Rectal smooth muscle tissue (tissue), 1 donor: ENCODE results near the gene USF2.

Source experiments
- H3K27ac ChIP-seq: one replicate; pipeline ENCODE4 v1.7.0; 2013; ENCODE audit warnings: low read depth, low read length, inconsistent platforms
- H3K27me3 ChIP-seq: one replicate; pipeline ENCODE4 v1.7.0; 2013; ENCODE audit warnings: low read length; ENCODE audit not compliant: control insufficient read depth, insufficient read depth
- H3K36me3 ChIP-seq: one replicate; pipeline ENCODE4 v1.7.0; 2013; ENCODE audit warnings: low read length; ENCODE audit not compliant: control insufficient read depth, insufficient read depth
- H3K4me1 ChIP-seq: one replicate; pipeline ENCODE4 v1.7.0; 2013; ENCODE audit warnings: low read length; ENCODE audit not compliant: control insufficient read depth, insufficient read depth
- H3K4me3 ChIP-seq: one replicate; pipeline ENCODE4 v1.7.0; 2013; ENCODE audit warnings: low read length
- H3K9ac ChIP-seq: one replicate; pipeline ENCODE4 v1.7.0; 2013; ENCODE audit warnings: low read length

The USF2 gene

DNA sequence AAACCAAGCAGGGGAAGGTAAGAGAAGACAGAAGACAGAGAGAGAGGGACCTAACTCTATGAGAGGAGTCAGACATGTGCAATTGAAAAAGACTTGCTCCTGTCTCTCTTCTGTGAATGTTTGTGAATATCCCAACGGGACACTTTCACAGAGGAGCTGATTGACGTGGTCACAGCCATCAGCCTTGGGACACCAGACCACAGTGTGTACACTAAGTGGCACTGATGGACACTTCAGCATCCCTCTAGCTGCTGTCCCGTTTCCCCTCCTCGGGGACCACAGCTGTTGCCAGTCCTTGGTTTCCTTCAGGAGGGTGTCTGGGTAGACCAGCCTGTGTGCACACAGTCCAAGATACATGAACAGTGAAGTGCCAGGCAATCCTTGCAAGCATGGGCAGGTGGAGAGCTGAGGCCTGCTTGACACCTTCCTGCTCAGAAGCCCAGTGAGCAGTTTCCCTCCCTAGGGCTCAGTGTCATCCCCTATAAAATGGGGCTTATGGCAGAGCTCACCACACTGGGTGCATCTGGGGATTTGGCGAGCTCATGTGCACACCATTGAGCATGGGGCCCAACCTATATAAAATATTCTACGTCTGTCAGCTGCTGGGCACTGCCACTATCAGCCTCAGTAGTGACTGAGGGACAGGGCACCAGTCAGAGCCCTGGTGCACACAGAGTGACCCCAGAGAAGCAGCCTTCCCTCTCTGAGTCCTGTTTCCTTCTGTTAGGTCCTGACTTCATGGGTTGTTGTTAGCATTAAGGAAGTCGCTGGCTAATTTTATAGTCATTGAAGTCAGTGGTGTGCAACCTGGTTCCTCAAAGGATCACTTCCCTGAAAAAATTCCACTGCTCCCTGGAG is 4.3 kb upstream of the USF2 start:
- H3K27ac ChIP-seq = no peak overlapping the region
- H3K36me3 ChIP-seq = no peaks in the 10 kb centered on the region
- no peak overlapping the region for H3K9ac ChIP-seq
- H3K4me1 ChIP-seq = peaks cover 5% of the 10 kb centered on the region
- H3K27me3 ChIP-seq = no peaks in the 10 kb centered on the region
- H3K4me3 ChIP-seq = no peak overlapping the region

- no peak overlapping the region for H3K4me3 ChIP-seq
- H3K4me1 ChIP-seq = peaks cover 8% of the 10 kb centered on the region
- H3K9ac ChIP-seq = no peak overlapping the region
- no peak overlapping the region for H3K27ac ChIP-seq
- H3K27me3 ChIP-seq = no peaks in the 10 kb centered on the region
- no peaks in the 10 kb centered on the region for H3K36me3 ChIP-seq
These were observed 3.4 kb upstream of the USF2 start for GRCh38 chr19:35265126-35265899.

- no peak overlapping the region for H3K27ac ChIP-seq
- H3K36me3 ChIP-seq = peaks cover 2% of the 10 kb centered on the region
- H3K4me1 ChIP-seq = peaks cover 8% of the 10 kb centered on the region
- no peak overlapping the region for H3K9ac ChIP-seq
- no peaks in the 10 kb centered on the region for H3K27me3 ChIP-seq
- H3K4me3 ChIP-seq = no peak overlapping the region
These were observed 2.8 kb upstream of the USF2 start for GRCh38 chr19:35265900-35266519.

- Histone ChIP-seq H3K9ac (peak overlapping the region; percentile 22), H3K36me3 (peaks cover 9% of the 10 kb centered on the region), H3K4me3 (peak overlapping the region; percentile 54), H3K4me1 (peaks cover 8% of the 10 kb centered on the region), H3K27ac (peak overlapping the region; percentile 91), H3K27me3 (no peaks in the 10 kb centered on the region)
These were observed 2.0 kb upstream of the USF2 start for GRCh38 chr19:35266520-35267352.

- Histone ChIP-seq H3K36me3 (peaks cover 11% of the 10 kb centered on the region), H3K4me1 (peaks cover 8% of the 10 kb centered on the region)
These were observed 1.4 kb upstream of the USF2 start for GRCh38 chr19:35267353-35267817.

GRCh38 chr19:35267818-35268535 is 785 bp upstream of the USF2 start:
- Histone ChIP-seq H3K4me1 (peaks cover 8% of the 10 kb centered on the region), H3K4me3 (peak overlapping the region; percentile 54), H3K27ac (peak overlapping the region; percentile 91), H3K27me3 (no peaks in the 10 kb centered on the region), H3K9ac (peak overlapping the region; percentile 22), H3K36me3 (peaks cover 12% of the 10 kb centered on the region)

More at GRCh38 chr19:35267353-35267817, 1.4 kb upstream of the USF2 start:
- Histone ChIP-seq H3K9ac (peak overlapping the region; percentile 22), H3K27ac (peak overlapping the region; percentile 91), H3K4me3 (peak overlapping the region; percentile 54), H3K27me3 (no peaks in the 10 kb centered on the region)

DNA sequence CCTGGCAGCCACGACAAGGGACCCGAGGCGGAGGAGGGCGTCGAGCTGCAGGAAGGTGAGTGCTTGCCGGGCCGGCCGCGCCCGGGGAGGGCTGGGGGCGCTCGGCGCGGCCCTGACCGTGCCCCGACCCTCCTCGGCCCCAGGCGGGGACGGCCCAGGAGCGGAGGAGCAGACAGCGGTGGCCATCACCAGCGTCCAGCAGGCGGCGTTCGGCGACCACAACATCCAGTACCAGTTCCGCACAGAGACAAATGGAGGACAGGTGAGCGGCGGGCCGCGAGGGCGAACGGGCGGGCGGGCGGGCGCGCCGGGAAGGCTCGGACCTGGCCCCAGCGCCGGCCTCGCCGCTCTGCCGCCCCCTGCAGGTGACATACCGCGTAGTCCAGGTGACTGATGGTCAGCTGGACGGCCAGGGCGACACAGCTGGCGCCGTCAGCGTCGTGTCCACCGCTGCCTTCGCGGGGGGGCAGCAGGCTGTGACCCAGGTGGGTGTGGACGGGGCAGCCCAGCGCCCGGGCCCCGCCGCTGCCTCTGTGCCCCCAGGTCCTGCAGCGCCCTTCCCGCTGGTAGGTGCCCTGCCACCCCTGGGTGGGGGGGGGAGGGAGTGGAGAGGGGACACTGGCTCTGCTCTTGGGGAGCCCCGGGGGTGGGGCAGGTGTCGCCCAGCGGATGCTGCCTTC is 816 bp downstream of the USF2 start:
- peaks cover 22% of the 10 kb centered on the region for H3K36me3 ChIP-seq
- H3K27me3 ChIP-seq = no peaks in the 10 kb centered on the region
- H3K9ac ChIP-seq = no peak overlapping the region
- peak overlapping the region; percentile 81 for H3K27ac ChIP-seq
- peaks cover 8% of the 10 kb centered on the region for H3K4me1 ChIP-seq
- H3K4me3 ChIP-seq = peak overlapping the region; percentile 81

- Histone ChIP-seq H3K4me3 (no peak overlapping the region), H3K9ac (no peak overlapping the region), H3K27me3 (no peaks in the 10 kb centered on the region), H3K4me1 (peaks cover 8% of the 10 kb centered on the region), H3K36me3 (peaks cover 22% of the 10 kb centered on the region), H3K27ac (no peak overlapping the region)
These were observed 1.6 kb downstream of the USF2 start for GRCh38 chr19:35270381-35270811.

- Histone ChIP-seq H3K27me3 (no peaks in the 10 kb centered on the region), H3K4me3 (no peak overlapping the region), H3K27ac (no peak overlapping the region), H3K4me1 (peaks cover 8% of the 10 kb centered on the region), H3K9ac (no peak overlapping the region), H3K36me3 (peaks cover 30% of the 10 kb centered on the region)
These were observed 2.8 kb downstream of the USF2 start for GRCh38 chr19:35271546-35271945.

- Histone ChIP-seq H3K27me3 (no peaks in the 10 kb centered on the region), H3K4me3 (no peak overlapping the region), H3K36me3 (peaks cover 37% of the 10 kb centered on the region), H3K4me1 (peaks cover 3% of the 10 kb centered on the region), H3K9ac (no peak overlapping the region), H3K27ac (no peak overlapping the region)
These were observed 3.5 kb downstream of the USF2 start for GRCh38 chr19:35272122-35272719.
